Muscle layer of colon (tissue), 2 donors: ENCODE results near the gene CDK7.

Source experiments
- H3K27ac ChIP-seq: one replicate; pipeline ENCODE4 v1.7.0; 2013; ENCODE audit warnings: low read depth, mild to moderate bottlenecking, low read length, moderate library complexity
- H3K27me3 ChIP-seq, 2 donors: one replicate each; pipeline ENCODE4 v1.7.0; 2013; ENCODE audit warnings: low read length in 2 of 2, mild to moderate bottlenecking in 2 of 2; ENCODE audit not compliant: insufficient read depth in 2 of 2, control insufficient read depth in 1 of 2
- H3K36me3 ChIP-seq: one replicate; pipeline ENCODE4 v1.7.0; 2013; ENCODE audit warnings: mild to moderate bottlenecking, low read length; ENCODE audit not compliant: insufficient read depth
- H3K4me1 ChIP-seq: one replicate; pipeline ENCODE4 v1.7.0; 2013; ENCODE audit warnings: mild to moderate bottlenecking, low read length; ENCODE audit not compliant: insufficient read depth
- H3K4me3 ChIP-seq, 2 donors: one replicate each; pipeline ENCODE4 v1.7.0; 2013; ENCODE audit warnings: low read length in 2 of 2, low read depth in 1 of 2, mild to moderate bottlenecking in 1 of 2, moderate library complexity in 1 of 2
- H3K9ac ChIP-seq: one replicate; pipeline ENCODE4 v1.7.0; 2013; ENCODE audit warnings: low read length
- H3K9me3 ChIP-seq: one replicate; pipeline ENCODE4 v1.7.0; 2013; ENCODE audit warnings: mild to moderate bottlenecking, low read length
- donor health status: abdominal sarcoma.
- donor health status: Adenocarcinoma of cecum.

CDK7 gene

GRCh38 chr5:69234457-69235268 is at the start of gene CDK7:
Gene CDK7 (plus strand): TSS chr5:69234886. CDS start chr5:69234976, 90 bp downstream.
- H3K27me3 ChIP-seq: no peaks in the 10 kb centered on the region
- H3K9me3 ChIP-seq: no peaks in the 10 kb centered on the region
- H3K4me3 ChIP-seq: peak within 1 kb of the TSS; percentile 85 to 89
- peak within 1 kb of the TSS; percentile 32 for H3K9ac ChIP-seq
- peaks cover 12% of the 10 kb centered on the region for H3K36me3 ChIP-seq
- H3K4me1 ChIP-seq: peaks cover 9% of the 10 kb centered on the region
- peak within 1 kb of the TSS; percentile 85 for H3K27ac ChIP-seq

GRCh38 chr5:69187342-69187741 is 47.3 kb upstream of the CDK7 start:
- H3K9me3 ChIP-seq: no peaks in the 10 kb centered on the region
- no peaks in the 10 kb centered on the region for H3K36me3 ChIP-seq
- H3K4me3 ChIP-seq: no peak overlapping the region
- no peak overlapping the region for H3K9ac ChIP-seq
- H3K27ac ChIP-seq: no peak overlapping the region
- peaks cover 10% of the 10 kb centered on the region for H3K4me1 ChIP-seq
- no peaks in the 10 kb centered on the region for H3K27me3 ChIP-seq

DNA sequence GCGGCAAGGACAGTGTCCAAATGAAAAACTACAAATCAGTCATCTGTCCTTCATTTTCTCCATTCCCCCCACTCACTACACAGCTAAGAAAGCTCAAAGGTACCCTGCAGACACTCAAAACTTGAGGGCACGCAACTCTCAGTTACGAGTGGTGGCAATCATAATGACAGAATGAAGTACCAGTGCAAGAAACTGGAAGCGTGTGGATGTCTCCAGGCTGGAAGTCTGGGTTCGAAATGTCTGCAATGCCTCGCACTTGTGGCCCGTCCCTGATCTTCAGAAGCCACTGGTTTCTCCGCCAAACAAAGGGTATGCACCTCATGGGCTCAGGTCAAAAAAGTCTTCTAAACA is 45.9 kb upstream of the CDK7 start:
- H3K27ac ChIP-seq: peak overlapping the region; percentile 28
- H3K36me3 ChIP-seq: no peaks in the 10 kb centered on the region
- H3K4me3 ChIP-seq: peak overlapping the region; percentile 67 to 79
- H3K9me3 ChIP-seq: no peaks in the 10 kb centered on the region
- H3K4me1 ChIP-seq: peaks cover 10% of the 10 kb centered on the region
- no peaks in the 10 kb centered on the region for H3K27me3 ChIP-seq
- H3K9ac ChIP-seq: peak overlapping the region; percentile 7

DNA sequence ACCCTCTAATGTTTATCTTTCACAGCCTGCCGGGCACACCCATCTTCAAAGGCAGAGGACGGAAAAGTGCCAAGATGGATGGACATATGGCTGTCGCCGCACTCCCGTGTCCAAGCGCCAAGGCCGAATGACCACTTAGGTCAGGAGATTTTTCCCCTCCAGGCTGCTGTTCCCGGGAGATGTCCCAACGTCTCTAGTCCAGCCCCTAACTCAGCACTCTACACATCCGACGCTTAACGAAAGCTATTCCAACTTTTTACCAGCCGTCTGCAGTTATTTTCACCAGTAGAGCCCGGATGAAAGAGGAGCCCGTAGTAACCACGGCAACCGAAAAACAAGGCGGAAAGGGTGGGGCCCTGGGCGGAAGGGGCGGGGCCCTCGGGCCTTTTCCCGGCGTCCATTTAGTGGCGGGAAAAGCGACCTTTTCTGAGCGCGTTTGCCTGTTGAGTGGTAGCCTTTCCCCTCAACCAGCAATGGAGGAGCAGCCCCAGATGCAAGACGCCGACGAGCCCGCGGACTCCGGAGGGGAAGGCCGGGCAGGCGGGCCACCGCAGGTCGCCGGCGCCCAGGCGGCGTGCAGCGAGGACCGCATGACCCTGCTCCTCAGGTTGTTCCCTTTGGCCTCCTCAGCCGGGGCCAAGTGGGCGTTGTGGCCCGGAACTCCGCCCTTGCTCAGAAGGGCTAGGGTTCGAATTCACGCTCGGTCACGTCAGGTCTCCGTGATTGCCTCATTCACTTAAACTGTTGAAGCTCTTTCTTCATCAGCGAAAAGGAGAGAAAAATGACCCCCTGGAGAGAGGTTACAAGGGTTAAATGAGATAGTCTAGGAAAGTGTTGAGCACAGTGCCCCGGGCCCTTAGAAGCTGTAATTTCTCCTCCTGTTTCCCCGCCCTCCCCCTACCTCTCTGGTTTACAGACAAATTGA is 45.3 kb upstream of the CDK7 start, which contains the start of gene CENPH:
CENPH (plus strand) TSS at position 422 of the 925 bp plus-strand sequence; CDS start at position 474, 52 bp downstream.
- no peaks in the 10 kb centered on the region for H3K27me3 ChIP-seq
- H3K27ac ChIP-seq: peak within 1 kb of the TSS; percentile 72
- no peaks in the 10 kb centered on the region for H3K9me3 ChIP-seq
- H3K4me1 ChIP-seq: peaks cover 10% of the 10 kb centered on the region
- peak within 1 kb of the TSS; percentile 7 for H3K9ac ChIP-seq
- peak within 1 kb of the TSS; percentile 67 to 79 for H3K4me3 ChIP-seq
- no peaks in the 10 kb centered on the region for H3K36me3 ChIP-seq

DNA sequence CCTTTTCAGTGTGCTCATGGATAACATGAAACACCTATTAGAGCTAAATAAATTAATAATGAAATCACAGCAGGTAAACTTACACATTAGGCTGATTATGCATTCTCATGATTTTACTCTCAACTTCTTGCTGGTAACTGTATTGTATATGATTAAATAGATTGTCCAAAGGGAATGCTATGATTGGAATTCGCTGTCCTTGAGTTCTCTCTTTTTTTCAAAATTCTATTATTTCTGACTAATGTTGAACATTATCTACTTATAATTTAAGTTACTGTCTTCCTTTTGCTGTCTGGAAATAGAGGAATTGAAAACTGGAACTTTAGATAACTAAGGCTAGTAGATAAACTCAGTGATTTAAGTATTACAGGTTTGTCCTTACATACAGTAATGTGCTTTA is 32.2 kb upstream of the CDK7 start:
- Histone ChIP-seq H3K27me3 (no peaks in the 10 kb centered on the region), H3K36me3 (no peaks in the 10 kb centered on the region), H3K27ac (no peak overlapping the region), H3K9ac (no peak overlapping the region), H3K4me1 (no peaks in the 10 kb centered on the region), H3K9me3 (no peaks in the 10 kb centered on the region), H3K4me3 (no peak overlapping the region)

DNA sequence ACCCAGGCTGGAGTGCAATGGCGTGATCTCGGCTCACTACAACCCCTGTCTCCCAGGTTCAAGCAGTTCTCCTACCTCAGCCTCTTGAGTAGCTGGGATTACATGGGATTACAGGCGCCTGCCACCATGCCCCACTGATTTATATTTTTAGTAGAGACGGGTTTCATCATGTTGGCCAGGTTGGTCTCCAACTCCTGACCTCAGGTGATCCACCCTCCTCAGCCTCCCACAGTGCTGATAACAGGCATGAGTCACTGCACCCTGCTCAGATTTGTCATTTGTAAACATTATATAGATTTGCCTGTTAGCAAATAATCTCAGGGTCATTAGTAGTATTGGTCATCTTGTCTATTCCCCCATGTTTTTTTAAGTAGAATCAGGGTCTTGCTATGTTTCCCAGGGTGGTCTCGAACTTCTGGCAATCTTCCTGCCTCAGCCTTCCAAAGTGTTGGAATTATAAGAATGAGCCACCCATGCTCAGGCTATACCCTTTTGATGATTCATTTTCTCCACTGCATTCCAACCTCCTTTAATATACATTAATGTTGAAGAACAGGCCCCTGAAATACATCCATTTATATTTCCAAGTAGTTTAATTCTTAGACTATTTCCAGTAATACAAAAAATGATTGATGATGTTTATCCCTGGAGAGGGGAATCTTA is 28.0 kb upstream of the CDK7 start:
- no peaks in the 10 kb centered on the region for H3K9me3 ChIP-seq
- no peak overlapping the region for H3K4me3 ChIP-seq
- H3K9ac ChIP-seq: no peak overlapping the region
- H3K27me3 ChIP-seq: no peaks in the 10 kb centered on the region
- H3K36me3 ChIP-seq: no peaks in the 10 kb centered on the region
- no peak overlapping the region for H3K27ac ChIP-seq
- no peaks in the 10 kb centered on the region for H3K4me1 ChIP-seq

DNA sequence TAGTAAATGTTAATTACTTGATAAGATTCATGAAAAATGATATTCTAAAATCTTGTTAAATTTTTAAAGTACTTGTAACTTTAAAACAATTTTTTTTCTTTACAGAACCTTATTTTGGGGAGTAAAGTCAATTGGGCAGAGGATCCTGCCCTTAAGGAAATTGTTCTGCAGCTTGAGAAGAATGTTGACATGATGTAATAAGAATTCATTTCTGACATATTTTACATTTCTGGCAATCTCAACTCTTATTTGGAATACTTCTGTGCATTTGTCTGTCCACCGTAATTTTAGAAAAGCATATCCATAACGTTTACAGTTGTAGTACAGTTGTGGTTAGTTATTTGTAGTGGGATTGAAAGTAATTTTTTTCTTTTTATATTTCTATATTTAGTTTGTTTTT is 25.1 kb upstream of the CDK7 start:
- no peak overlapping the region for H3K9ac ChIP-seq
- no peak overlapping the region for H3K27ac ChIP-seq
- no peaks in the 10 kb centered on the region for H3K36me3 ChIP-seq
- no peaks in the 10 kb centered on the region for H3K27me3 ChIP-seq
- no peaks in the 10 kb centered on the region for H3K9me3 ChIP-seq
- H3K4me3 ChIP-seq: no peak overlapping the region
- H3K4me1 ChIP-seq: no peaks in the 10 kb centered on the region

GRCh38 chr5:69211200-69211599 is 23.5 kb upstream of the CDK7 start:
- no peaks in the 10 kb centered on the region for H3K36me3 ChIP-seq
- no peak overlapping the region for H3K9ac ChIP-seq
- no peaks in the 10 kb centered on the region for H3K4me1 ChIP-seq
- no peaks in the 10 kb centered on the region for H3K9me3 ChIP-seq
- H3K27ac ChIP-seq: no peak overlapping the region
- no peaks in the 10 kb centered on the region for H3K27me3 ChIP-seq
- no peak overlapping the region for H3K4me3 ChIP-seq

DNA sequence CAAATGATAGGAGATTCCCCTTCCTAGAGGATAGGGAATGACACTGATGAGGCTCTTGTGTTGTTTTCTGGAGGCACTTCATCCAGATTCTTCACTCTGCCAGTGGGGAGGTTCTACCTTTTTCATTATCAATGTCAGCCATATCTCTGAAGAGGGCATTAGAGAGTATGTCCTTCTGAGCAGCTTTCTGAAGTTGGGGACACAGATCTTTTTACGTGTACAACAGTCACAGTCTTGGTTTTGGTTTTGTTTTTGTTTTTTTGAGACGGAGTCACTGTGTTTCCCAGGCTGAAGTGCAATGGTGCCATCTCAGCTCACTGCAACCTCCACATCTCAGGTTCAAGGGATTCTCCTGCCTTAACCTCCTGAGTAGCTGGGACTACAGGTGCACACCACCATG is 22.7 kb upstream of the CDK7 start:
- Histone ChIP-seq H3K27me3 (no peaks in the 10 kb centered on the region), H3K4me1 (no peaks in the 10 kb centered on the region), H3K27ac (no peak overlapping the region), H3K36me3 (no peaks in the 10 kb centered on the region), H3K9me3 (no peaks in the 10 kb centered on the region), H3K4me3 (no peak overlapping the region), H3K9ac (no peak overlapping the region)

- Histone ChIP-seq H3K36me3 (no peaks in the 10 kb centered on the region), H3K4me3 (no peak overlapping the region)
Observed at GRCh38 chr5:69213513-69214215, 21.0 kb upstream of the CDK7 start.

DNA sequence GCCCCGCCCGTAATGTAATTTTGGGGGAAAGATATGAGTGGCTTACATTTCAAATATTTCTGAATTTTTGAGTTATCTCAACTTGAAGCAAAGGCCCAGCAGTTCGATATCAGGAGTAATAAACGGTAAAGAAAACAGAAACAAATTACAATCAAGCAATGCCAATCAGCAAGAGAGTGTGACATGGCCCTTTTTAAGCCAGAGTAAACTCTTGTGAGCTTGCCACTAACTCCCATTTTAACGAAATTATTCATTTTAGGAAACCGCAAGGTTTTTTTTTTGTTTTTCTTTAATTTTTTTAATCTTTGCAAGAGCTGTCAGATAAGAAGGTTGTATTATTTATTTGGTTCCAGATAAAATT is 17.6 kb upstream of the CDK7 start:
- no peaks in the 10 kb centered on the region for H3K9me3 ChIP-seq
- no peak overlapping the region for H3K27ac ChIP-seq
- H3K4me3 ChIP-seq: peak overlapping the region; percentile 82 to 88
- peaks cover 6% of the 10 kb centered on the region for H3K4me1 ChIP-seq
- no peak overlapping the region for H3K9ac ChIP-seq
- H3K36me3 ChIP-seq: no peaks in the 10 kb centered on the region
- no peaks in the 10 kb centered on the region for H3K27me3 ChIP-seq

More at GRCh38 chr5:69213513-69214215, 21.0 kb upstream of the CDK7 start:
- H3K9ac ChIP-seq: no peak overlapping the region
- no peaks in the 10 kb centered on the region for H3K4me1 ChIP-seq
- H3K27me3 ChIP-seq: no peaks in the 10 kb centered on the region
- H3K27ac ChIP-seq: no peak overlapping the region
- no peaks in the 10 kb centered on the region for H3K9me3 ChIP-seq
